Inflammatory macrophage treated with lipopolysaccharide for 4 hours (primary cell): ENCODE measurements around the gene CIC.

Experiments used
- DNase-seq: peaks from one replicate; pipeline ENCODE4 v3.0.0-alpha.2; 2020

CIC gene

GRCh38 chr19:42244347-42245220 is 24.5 kb upstream of the CIC start:
- DNase-seq: peak; percentile 96

- no peak for DNase-seq
Observed at GRCh38 chr19:42245231-42245630, 23.8 kb upstream of the CIC start.

- no peak for DNase-seq
Observed at GRCh38 chr19:42246143-42246921, 22.7 kb upstream of the CIC start.

- DNase-seq: no peak
Observed at GRCh38 chr19:42246922-42247639, 22.0 kb upstream of the CIC start.

GRCh38 chr19:42247640-42248199 is 21.3 kb upstream of the CIC start:
- no peak for DNase-seq

GRCh38 chr19:42248270-42249148 is 20.5 kb upstream of the CIC start:
- DNase-seq: no peak

- no peak for DNase-seq
Observed at GRCh38 chr19:42249149-42249750, 19.8 kb upstream of the CIC start.

GRCh38 chr19:42249769-42250168 is 19.3 kb upstream of the CIC start:
- DNase-seq: no peak

GRCh38 chr19:42250183-42250665 is 18.8 kb upstream of the CIC start:
- DNase-seq: no peak

- DNase-seq: peak; percentile 39
Observed at GRCh38 chr19:42250666-42251531, 18.2 kb upstream of the CIC start.

GRCh38 chr19:42251572-42252358 is 17.3 kb upstream of the CIC start:
- DNase-seq: no peak

GRCh38 chr19:42252365-42253244 is 16.4 kb upstream of the CIC start:
- DNase-seq: peak; percentile 16

GRCh38 chr19:42253245-42254088 is 15.6 kb upstream of the CIC start:
- DNase-seq: peak; percentile 25

- peak; percentile 74 for DNase-seq
Observed at GRCh38 chr19:42254089-42254849, 14.8 kb upstream of the CIC start.

- DNase-seq: peak; percentile 93
Observed at GRCh38 chr19:42254850-42255765, 13.9 kb upstream of the CIC start, which contains the start of gene ERF. Gene ERF (minus strand): TSS chr19:42255128. CDS start chr19:42254999, 129 bp downstream.
